Measurements from ENCODE around the gene PNPLA7. TPM values are rescaled to one million over a fixed set of nuclear protein-coding genes. Genes with fewer than 3 reads are reported as not detected.

PNPLA7 gene
- total and polyA plus RNA-seq, 2 of the 13 experiments (the other 11 are each of a cell fraction or from before 2014, with no cell fraction given) = 0.42 to 1.5 TPM

- TF ChIP-seq SRSF4 (IDR thresholded peaks at IDR 0.05; ENCODE audit: low read depth, low read length, poor library complexity, severe bottlenecking) (no peak), NFIB (CRISPR knock-in tag; IDR thresholded peaks at IDR 0.05; ENCODE audit: borderline replicate concordance) (no peak), POLR2G (IDR thresholded peaks at IDR 0.05; ENCODE audit: low read depth, low read length) (no peak), ZNF761 (CRISPR knock-in tag; conservative IDR thresholded peaks at IDR 0.05) (no peak), ZNF550 (CRISPR knock-in tag; IDR thresholded peaks at IDR 0.05; ENCODE audit: borderline replicate concordance) (no peak), ZNF101 (CRISPR knock-in tag; IDR thresholded peaks at IDR 0.05; ENCODE audit: borderline replicate concordance, low read depth) (no peak), ISX (CRISPR knock-in tag; conservative IDR thresholded peaks at IDR 0.05) (no peak), ZNF839 (CRISPR knock-in tag; IDR thresholded peaks at IDR 0.05; ENCODE audit: borderline replicate concordance) (peak; percentile 41; the same call in 1 of the 2 replicates), SOX6 (IDR thresholded peaks at IDR 0.05) (no peak), SOX6 (CRISPR knock-in tag; IDR thresholded peaks at IDR 0.05) (peak; percentile 37; the same call in 1 of the 2 replicates), JUN (CRISPR knock-in tag; IDR thresholded peaks at IDR 0.05) (no peak; the same call in 1 of the 2 replicates), ZNF879 (CRISPR knock-in tag; IDR thresholded peaks at IDR 0.05) (no peak), ZMYM2 (CRISPR knock-in tag; IDR thresholded peaks at IDR 0.05) (no peak), KMT2B (CRISPR knock-in tag; IDR thresholded peaks at IDR 0.05) (peak; percentile 56; the same call in 1 of the 2 replicates), HNRNPL (IDR thresholded peaks at IDR 0.05; ENCODE audit: low read depth, low read length) (no peak)
- TF ChIP-seq, protein P1, sequence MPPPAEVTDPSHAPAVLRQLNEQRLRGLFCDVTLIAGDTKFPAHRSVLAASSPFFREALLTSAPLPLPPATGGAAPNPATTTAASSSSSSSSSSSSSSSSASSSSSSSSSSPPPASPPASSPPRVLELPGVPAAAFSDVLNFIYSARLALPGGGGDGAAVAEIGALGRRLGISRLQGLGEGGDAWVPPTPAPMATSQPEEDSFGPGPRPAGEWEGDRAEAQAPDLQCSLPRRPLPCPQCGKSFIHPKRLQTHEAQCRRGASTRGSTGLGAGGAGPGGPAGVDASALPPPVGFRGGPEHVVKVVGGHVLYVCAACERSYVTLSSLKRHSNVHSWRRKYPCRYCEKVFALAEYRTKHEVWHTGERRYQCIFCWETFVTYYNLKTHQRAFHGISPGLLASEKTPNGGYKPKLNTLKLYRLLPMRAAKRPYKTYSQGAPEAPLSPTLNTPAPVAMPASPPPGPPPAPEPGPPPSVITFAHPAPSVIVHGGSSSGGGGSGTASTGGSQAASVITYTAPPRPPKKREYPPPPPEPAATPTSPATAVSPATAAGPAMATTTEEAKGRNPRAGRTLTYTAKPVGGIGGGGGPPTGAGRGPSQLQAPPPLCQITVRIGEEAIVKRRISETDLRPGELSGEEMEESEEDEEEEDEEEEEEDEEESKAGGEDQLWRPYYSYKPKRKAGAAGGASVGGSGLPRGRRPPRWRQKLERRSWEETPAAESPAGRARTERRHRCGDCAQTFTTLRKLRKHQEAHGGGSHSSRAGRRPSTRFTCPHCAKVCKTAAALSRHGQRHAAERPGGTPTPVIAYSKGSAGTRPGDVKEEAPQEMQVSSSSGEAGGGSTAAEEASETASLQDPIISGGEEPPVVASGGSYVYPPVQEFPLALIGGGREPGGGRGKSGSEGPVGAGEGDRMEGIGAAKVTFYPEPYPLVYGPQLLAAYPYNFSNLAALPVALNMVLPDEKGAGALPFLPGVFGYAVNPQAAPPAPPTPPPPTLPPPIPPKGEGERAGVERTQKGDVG (CRISPR knock-in tag; IDR thresholded peaks at IDR 0.05; ENCODE audit: borderline replicate concordance) = no peak
- TF ChIP-seq, protein P2, sequence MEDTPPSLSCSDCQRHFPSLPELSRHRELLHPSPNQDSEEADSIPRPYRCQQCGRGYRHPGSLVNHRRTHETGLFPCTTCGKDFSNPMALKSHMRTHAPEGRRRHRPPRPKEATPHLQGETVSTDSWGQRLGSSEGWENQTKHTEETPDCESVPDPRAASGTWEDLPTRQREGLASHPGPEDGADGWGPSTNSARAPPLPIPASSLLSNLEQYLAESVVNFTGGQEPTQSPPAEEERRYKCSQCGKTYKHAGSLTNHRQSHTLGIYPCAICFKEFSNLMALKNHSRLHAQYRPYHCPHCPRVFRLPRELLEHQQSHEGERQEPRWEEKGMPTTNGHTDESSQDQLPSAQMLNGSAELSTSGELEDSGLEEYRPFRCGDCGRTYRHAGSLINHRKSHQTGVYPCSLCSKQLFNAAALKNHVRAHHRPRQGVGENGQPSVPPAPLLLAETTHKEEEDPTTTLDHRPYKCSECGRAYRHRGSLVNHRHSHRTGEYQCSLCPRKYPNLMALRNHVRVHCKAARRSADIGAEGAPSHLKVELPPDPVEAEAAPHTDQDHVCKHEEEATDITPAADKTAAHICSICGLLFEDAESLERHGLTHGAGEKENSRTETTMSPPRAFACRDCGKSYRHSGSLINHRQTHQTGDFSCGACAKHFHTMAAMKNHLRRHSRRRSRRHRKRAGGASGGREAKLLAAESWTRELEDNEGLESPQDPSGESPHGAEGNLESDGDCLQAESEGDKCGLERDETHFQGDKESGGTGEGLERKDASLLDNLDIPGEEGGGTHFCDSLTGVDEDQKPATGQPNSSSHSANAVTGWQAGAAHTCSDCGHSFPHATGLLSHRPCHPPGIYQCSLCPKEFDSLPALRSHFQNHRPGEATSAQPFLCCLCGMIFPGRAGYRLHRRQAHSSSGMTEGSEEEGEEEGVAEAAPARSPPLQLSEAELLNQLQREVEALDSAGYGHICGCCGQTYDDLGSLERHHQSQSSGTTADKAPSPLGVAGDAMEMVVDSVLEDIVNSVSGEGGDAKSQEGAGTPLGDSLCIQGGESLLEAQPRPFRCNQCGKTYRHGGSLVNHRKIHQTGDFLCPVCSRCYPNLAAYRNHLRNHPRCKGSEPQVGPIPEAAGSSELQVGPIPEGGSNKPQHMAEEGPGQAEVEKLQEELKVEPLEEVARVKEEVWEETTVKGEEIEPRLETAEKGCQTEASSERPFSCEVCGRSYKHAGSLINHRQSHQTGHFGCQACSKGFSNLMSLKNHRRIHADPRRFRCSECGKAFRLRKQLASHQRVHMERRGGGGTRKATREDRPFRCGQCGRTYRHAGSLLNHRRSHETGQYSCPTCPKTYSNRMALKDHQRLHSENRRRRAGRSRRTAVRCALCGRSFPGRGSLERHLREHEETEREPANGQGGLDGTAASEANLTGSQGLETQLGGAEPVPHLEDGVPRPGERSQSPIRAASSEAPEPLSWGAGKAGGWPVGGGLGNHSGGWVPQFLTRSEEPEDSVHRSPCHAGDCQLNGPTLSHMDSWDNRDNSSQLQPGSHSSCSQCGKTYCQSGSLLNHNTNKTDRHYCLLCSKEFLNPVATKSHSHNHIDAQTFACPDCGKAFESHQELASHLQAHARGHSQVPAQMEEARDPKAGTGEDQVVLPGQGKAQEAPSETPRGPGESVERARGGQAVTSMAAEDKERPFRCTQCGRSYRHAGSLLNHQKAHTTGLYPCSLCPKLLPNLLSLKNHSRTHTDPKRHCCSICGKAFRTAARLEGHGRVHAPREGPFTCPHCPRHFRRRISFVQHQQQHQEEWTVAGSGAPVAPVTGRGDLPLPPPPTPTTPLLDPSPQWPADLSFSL (CRISPR knock-in tag; IDR thresholded peaks at IDR 0.05) = no peak
- TF ChIP-seq, protein P3, sequence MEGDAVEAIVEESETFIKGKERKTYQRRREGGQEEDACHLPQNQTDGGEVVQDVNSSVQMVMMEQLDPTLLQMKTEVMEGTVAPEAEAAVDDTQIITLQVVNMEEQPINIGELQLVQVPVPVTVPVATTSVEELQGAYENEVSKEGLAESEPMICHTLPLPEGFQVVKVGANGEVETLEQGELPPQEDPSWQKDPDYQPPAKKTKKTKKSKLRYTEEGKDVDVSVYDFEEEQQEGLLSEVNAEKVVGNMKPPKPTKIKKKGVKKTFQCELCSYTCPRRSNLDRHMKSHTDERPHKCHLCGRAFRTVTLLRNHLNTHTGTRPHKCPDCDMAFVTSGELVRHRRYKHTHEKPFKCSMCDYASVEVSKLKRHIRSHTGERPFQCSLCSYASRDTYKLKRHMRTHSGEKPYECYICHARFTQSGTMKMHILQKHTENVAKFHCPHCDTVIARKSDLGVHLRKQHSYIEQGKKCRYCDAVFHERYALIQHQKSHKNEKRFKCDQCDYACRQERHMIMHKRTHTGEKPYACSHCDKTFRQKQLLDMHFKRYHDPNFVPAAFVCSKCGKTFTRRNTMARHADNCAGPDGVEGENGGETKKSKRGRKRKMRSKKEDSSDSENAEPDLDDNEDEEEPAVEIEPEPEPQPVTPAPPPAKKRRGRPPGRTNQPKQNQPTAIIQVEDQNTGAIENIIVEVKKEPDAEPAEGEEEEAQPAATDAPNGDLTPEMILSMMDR (CRISPR knock-in tag; IDR thresholded peaks at IDR 0.05) = peak; percentile 83
Observed at GRCh38 chr9:137534256-137535119, 15.7 kb downstream of the PNPLA7 start (continued).

Data from HepG2 (cell line).